Measurements from ENCODE around the gene XAF1.
"Not testable (repeated sequence)": the region's sequence is repeated elsewhere in the genome, so short reads cannot be mapped to it uniquely, and the experiment has no call there.

Gene XAF1

DNA sequence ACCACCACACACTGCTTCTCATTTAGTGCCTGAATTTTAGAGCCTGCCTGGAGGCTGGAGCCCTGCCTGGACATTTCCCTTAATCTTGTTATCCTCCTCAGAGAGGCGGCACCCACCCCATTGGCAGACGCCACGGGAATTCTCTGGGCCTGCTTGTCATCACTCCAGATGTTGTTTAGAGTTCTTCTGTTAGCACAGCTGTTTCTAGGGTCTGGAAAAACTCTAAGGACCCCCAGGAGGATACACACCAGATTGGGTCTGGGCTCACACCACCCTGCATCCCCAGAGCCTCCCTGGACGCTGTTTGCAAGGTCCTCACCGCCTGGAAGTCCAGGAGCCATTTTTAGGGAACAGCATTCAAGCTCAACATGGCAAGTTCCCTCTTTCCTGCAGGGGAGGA lies 565 bp upstream of the XAF1 start:
- DNase-seq = no peak

DNA sequence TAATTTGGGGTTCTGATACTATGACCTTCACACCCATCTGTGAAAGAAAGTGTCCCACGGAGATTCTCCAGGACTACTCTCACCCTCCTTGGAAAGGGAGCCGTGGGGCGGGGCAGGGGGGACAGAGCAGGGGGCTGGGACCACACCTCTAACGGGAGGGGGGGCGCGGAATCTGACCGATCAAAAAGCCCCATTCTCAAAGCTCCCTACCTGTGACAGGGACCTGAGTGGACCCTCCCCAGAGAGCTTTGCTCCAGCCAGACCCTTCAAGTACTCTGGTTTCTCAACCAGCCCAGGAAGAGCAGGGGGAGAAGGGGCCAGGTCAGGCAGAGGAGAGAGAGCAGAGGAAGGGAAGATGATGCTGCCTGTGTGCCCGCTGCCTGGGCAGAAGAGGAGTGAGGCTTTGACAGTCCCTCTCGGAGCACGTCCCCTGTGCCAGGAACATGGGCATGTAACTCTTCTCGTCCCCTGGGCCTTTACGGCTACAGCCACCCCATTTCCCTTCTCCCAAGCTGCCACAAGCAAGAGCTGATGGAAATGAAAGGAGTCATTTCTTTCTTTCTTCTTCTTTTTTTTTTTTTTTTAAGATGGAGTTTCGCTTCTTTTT lies 682 bp downstream of the XAF1 start:
- no peak for DNase-seq

GRCh38 chr17:6757747-6758146 lies 1.9 kb downstream of the XAF1 start:
- DNase-seq = no peak

DNA sequence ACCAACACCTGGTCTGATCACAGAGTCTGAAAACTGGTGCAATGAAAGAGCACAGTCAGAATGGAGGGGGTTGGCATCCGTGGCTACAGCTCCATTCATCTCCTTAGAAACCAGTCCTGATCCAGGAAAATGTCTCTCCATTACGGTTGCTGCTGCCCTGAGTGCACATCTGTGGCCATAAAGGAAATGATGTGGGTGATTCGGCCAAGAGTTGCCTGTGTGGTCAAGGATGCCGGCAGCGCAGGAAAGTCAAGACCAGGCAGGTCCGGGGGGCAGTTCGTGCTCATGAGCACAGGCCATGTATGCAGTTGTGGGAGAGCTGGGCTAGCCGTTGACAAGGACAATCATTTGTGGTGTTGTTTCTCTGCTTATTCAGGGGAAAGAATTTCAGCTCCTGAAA lies 5.9 kb downstream of the XAF1 start:
- no peak for DNase-seq

DNA sequence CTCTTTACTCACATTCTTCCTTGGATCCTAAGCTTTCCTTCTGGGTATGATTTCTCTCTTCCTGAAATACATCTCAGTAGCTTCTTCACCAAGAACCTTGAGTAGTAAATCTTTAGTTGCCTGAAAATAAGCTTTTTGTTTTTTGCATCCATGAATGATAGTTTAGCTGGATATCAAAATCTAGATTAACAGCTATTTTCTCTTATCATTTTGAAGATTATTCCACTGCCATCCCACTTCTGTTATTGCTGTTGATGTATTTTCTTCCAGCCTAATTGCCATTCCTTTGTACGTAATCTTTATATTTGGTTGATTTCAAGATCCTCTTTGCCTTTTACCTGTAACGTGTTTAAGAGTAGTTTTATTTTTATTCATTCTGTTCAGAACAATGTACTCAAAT lies 12.6 kb downstream of the XAF1 start:
- DNase-seq = no peak

GRCh38 chr17:6772016-6772415 lies 16.2 kb downstream of the XAF1 start:
- no peak for DNase-seq

DNA sequence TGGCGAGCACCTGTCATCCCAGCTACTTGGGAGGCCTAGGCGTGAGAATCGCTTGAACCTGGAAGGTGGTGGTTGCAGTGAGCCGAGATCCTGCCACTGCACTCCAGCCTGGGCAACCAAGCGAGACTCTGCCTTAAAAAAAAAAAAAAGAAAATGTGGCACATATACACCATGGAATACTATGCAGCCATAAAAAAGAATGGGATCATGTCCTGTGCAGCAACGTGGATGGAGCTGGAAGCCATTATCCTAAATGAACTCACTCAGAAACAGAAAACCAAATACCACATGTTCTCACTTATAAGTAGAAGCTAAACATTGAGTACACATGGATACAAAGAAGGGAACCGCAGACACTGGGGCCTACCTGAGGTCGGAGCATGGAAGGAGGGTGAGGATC lies 19.1 kb downstream of the XAF1 start:
- not testable (repeated sequence) for DNase-seq

DNA sequence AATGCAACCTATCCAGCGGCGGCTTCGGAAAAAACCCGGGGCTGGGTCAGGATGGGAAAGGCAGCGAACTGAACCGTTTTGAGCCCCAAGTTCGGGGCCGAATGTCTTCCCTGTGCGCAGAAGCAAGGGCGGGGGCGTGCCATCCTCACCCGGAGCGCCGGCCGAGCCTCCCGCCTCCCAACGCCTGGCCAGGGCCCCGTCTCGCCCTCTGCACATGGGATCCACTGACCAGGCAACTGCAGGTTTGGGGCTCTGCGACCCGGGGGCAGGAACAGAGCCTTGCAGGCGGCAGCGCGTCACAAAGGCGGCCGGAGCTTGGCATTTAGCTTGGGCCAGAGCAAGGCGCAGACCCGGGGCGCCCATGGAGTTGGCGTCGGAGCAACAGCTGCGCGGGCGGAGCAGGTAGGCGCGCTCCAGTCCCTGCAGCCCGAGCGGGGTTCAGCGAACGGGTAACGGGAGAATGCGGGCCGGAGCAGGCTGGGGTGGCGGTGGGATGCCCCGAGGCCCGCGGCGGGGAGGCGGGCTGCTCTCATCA lies 20.1 kb downstream of the XAF1 start, which contains the start of gene FBXO39:
Gene FBXO39 (plus strand): TSS at position 345 of the 535 bp plus-strand sequence. CDS start 3,654 bp downstream, outside the sequence.
- DNase-seq = no peak

- no peak for DNase-seq
These were observed 23.6 kb downstream of the XAF1 start for GRCh38 chr17:6779411-6779810.

GRCh38 chr17:6780001-6780400 lies 24.2 kb downstream of the XAF1 start:
- DNase-seq = no peak

GRCh38 chr17:6780886-6781285 lies 25.0 kb downstream of the XAF1 start:
- no peak for DNase-seq

- DNase-seq = no peak
These were observed 26.4 kb downstream of the XAF1 start for GRCh38 chr17:6782244-6782643.

DNA sequence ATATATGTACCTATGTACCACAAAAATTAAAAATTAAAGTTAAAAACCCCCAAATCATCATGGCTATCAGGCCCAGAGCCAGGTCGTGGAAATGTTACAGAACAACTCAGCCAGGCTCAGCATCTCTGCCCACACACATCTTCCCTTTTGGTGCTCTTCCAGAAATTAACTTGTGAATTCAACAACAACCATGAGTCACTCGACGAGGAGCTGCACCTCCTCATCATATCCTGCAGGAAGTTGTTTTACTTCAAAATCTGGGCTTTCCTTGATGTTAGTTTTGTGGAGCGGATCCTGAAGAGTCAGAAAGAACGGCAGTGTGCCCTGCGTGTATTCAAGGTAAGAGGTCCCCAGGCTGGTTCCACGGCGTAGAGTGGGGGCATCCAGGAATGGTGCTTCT lies 30.8 kb downstream of the XAF1 start:
- no peak for DNase-seq

DNA sequence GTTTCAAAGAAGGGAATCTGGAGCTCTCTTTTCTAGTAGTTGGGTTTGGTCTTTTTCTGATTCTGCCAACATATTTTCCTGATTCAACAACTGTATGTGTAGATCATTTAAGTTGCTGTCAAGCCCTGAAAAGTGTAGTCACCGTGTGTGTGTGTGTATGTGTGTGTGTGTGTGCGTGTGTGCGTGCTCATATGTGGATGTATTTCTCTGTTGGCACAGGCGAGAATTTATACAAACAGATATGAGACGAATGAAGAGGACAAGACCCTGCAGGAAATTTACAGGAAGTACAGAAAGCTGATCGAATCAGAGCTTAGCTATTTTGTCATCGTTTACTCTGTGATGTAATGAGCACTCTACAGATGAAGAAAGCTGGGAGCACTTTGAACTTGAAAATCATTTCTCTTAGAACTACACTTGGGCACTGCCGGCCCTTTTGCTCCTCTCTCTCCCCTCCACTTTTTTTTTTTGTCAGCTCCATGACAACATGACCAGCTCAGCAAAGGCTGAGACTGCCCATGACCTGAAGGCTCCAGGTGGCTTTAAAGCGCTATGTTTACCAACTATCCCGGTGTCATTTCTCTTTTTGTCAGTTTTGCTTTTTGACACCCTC lies 31.3 kb downstream of the XAF1 start:
- DNase-seq = no peak

DNA sequence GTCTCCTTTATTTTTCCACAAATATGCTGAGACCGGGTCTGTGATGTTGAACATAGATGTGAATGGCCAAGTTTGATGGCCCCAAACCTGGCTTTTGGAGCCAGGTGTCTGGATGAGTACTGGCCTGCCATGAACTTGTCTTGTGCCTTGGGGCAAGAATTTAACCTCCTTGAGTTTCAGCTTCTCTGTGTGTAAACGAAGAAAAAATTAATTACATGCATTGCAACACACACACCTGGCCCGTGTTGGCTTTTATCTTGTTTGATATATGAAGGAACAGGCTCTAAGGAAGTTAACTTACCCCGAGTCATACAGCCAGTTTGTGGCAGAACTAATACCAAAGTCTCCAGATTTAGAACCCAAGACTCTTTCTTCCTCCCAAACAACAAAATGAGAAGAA lies 33.3 kb downstream of the XAF1 start:
- no peak for DNase-seq

DNA sequence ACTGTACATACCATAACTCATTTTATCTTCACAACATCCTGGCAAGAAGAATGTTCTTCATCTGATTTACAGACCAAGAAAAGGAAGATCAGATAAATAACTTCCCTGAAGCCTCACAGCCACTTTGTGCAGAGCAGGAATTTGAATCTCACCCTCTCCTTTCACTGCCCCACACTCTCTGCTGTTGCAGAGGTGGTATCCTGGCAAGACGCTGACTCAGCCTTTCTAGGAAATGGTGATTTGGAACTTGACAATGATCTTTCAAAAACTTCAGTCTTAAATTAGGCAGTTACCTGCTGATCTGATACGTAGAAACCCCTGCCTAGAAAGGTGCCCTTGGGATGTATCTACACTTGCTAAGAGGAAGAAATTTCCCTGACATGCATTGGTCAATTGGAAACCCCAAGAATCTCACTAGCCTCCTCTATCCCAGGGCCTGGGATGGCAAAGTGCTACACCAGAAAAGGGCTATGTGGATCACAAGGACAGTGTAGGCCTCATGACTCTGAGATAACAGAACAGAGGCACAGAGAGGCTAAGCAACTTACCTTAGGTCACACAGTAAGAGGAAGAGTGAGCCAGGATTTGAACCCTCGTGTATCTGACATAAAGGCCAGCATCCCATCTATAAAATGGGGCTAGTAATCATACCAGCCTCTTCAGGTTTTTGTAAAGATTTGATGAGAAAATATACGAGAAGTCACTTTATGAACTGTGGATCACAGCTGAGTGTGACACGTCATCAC lies 38.1 kb downstream of the XAF1 start:
- DNase-seq = no peak

GRCh38 chr17:6796017-6796886 lies 40.4 kb downstream of the XAF1 start:
- DNase-seq = no peak

DNA sequence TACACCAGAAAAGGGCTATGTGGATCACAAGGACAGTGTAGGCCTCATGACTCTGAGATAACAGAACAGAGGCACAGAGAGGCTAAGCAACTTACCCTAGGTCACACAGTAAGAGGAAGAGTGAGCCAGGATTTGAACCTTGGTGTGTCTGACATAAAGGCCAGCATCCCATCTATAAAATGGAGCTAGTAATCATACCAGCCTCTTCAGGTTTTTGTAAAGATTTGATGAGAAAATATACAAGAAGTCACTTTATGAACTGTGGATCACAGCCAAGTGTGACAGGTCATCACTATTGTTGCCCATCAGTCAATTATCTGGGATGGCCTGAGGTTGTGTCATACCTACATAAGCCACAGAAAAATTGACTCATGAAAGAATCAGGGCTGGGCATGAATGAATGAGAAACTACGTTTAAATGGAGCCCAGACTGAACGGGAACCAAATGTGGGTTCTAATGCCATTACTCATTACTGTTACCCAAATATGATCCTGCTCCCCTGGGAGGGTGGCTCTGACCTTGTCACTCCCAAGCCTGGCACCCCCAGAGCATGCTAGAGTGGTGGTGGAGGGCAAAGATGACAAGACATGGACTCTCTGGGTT lies 41.1 kb downstream of the XAF1 start:
- no peak for DNase-seq

- DNase-seq = no peak
These were observed 42.0 kb downstream of the XAF1 start for GRCh38 chr17:6797718-6798351.

DNA sequence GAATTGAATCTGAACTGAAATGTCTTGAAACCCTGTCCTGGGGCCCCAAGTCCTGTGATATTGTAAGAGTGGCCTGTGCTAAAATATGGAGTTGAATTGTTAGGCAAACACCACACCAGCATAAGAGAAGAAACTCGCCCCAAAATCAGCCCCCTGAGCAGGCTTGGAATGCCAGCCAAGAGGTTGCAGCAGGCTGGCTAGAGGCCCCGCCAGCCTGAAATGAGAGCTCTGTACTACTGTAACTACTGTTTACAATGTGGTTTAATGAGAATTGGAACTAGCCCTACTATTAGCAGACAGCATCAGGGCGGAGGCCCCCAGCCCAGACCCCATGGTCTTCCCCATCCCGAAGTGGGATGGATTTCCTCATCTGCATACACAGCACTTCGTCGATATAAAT lies 43.9 kb downstream of the XAF1 start:
- no peak for DNase-seq

GRCh38 chr17:6800422-6801027 lies 44.7 kb downstream of the XAF1 start:
- DNase-seq = no peak

- DNase-seq = no peak
These were observed 55.7 kb downstream of the XAF1 start for GRCh38 chr17:6811510-6811909.

Measured in NCI-H2171 treated with DMSO at 0.1 percent for 48 hours (cell line).